Adrenal gland (tissue), 12 donors: ENCODE results near the gene HDGF. TPM values are rescaled to one million over a fixed set of nuclear protein-coding genes. Genes with fewer than 3 reads are reported as not detected.

Source experiments
- DNase-seq, 7 donors: peaks; one replicate each; pipeline ENCODE4 v3.0.0-alpha.2; 2019 to 2020
- H3K27ac ChIP-seq, 5 donors: fragments of 200-600 bp; sonication (generic) in 4 of 5; 1 replicate in 3 of 5; 2 replicates in 2 of 5; pipeline versions ENCODE4 v1.5.1 to v1.8.0; 2016 to 2020; ENCODE audit warnings: mild to moderate bottlenecking in 1 of 5
- H3K27me3 ChIP-seq: fragments of 200-600 bp; 2 replicates; pipeline ENCODE4 v1.8.0; 2021
- H3K36me3 ChIP-seq, 2 donors: fragments of 200-600 bp; replicated peaks in 1 of 2; 1 replicate in 1 of 2; 2 replicates in 1 of 2; pipeline versions ENCODE4 v1.5.1 to v1.8.0; 2018 to 2022
- H3K4me1 ChIP-seq, 2 donors: fragments of 200-600 bp; replicated peaks in 1 of 2; 1 replicate in 1 of 2; 2 replicates in 1 of 2; pipeline versions ENCODE4 v1.5.1 to v1.8.0; 2018 to 2021
- H3K4me3 ChIP-seq, 4 donors: fragments of 200-600 bp; sonication (generic) in 3 of 4; one replicate each; pipeline ENCODE4 v1.5.1; 2016 to 2018
- H3K9me3 ChIP-seq, 3 donors: fragments of 200-600 bp; sonication (generic) in 1 of 3; replicated peaks in 1 of 3; 1 replicate in 2 of 3; 2 replicates in 1 of 3; pipeline versions ENCODE4 v1.5.1 to v1.8.0; 2016 to 2021
- CTCF ChIP-seq, 6 experiments: fragments of 450-650 bp in 4 of 6; fragments of 200-600 bp in 2 of 6; sonication (generic) in 1 of 6; IDR thresholded peaks; 1 replicate in 5 of 6; 2 replicates in 1 of 6; pipeline versions ENCODE4 v1.5.1 to v1.8.0; 2016 to 2021; ENCODE audit warnings: antibody characterized with exemption in 6 of 6, mild to moderate bottlenecking in 2 of 6, moderate library complexity in 1 of 6
- POLR2A ChIP-seq, 2 donors: fragments of 450-650 bp; IDR thresholded peaks; one replicate each; pipeline ENCODE4 v1.6.1; 2017; ENCODE audit warnings: antibody characterized with exemption in 2 of 2, mild to moderate bottlenecking in 2 of 2, moderate library complexity in 1 of 2
- WGBS, 4 donors: extraction: QIAGEN DNeasy Blood & Tissue Kit in 2 of 4; methylation state at CpG; one replicate each; pipeline versions ENCODE4 v1.1.5 to v1.1.7; 2013 to 2017; 5-methylcytosine and 5-hydroxymethylcytosine counted together
- intact Hi-C, 2 donors: fragments of 100-400 bp; cut with DNase I; formaldehyde crosslinking; loops; one replicate each; pipeline versions ENCODE4 v1.14.1 to v1.15.0; 2022 to 2023
- polyA plus RNA-seq, 3 donors: library from polyadenylated mRNA; stranded (reverse); fragments of 200-250 nt in 2 of 3; fragments of 350-450 nt in 1 of 3; fragmentation: Illumina TruSeq in 1 of 3; extraction: RNeasy Lipid Tissue Mini Kit (QIAGEN cat#74804) in 1 of 3; gene quantifications; one replicate each; pipeline ENCODE4 v1.2.3, GENCODE V29; 2013 to 2014
- total RNA-seq, 9 donors: library from RNA; depleted of rRNA in 4 of 9; stranded (reverse); fragments of >200 nt in 4 of 9; fragments of 120-200 nt in 1 of 9; fragmentation: NEBNext Ultra II Directional in 1 of 9; extraction: Animal tissue kit (Norgen Biotek cat#: 25700) in 1 of 9; gene quantifications; one replicate each; pipeline versions ENCODE4 v1.1.0 to v1.2.4, GENCODE V29; 2013 to 2023
- donor health status: healthy with polysubstance abuse.
- donor health status: Bipolar disorder and iron deficiency.
- donor health status: DM: yes; HTN: yes; CAD: no.
- donor health status: DM: no; HTN: no; CAD: no.
- donor health status: DM: no; HTN: no; CAD: no.
- donor health status: DM: yes; HTN: yes; CAD: no.

The HDGF gene
- total and polyA plus RNA-seq, 12 donors, result 62.0 to 199 (median 141) TPM

- Histone ChIP-seq H3K27ac (no peak overlapping the region), H3K36me3 (no peaks in the 10 kb centered on the region), H3K27me3 (no peaks in the 10 kb centered on the region), H3K4me1 (peaks cover 23 to 26% of the 10 kb centered on the region in 2 donors), H3K4me3 (no peak overlapping the region), H3K9me3 (no peaks in the 10 kb centered on the region)
- 76 to 90% (median 83%) methylated on average over 2 to 4 of the region's 4 CpGs for WGBS, 4 donors
- intact Hi-C loops, result no loop called here
- DNase-seq, result no peak
- TF ChIP-seq POLR2A (IDR thresholded peaks at IDR 0.05), result no peak
- TF ChIP-seq CTCF (IDR thresholded peaks at IDR 0.05), result no peak
Measured at GRCh38 chr1:156703336-156703735, 48.1 kb downstream of the HDGF start.

- intact Hi-C loops, result no loop called here
- Histone ChIP-seq H3K4me1 (peaks cover 13 to 14% of the 10 kb centered on the region in 2 donors), H3K9me3 (no peaks in the 10 kb centered on the region), H3K4me3 (no peak overlapping the region), H3K36me3 (no peaks in the 10 kb centered on the region), H3K27me3 (no peaks in the 10 kb centered on the region), H3K27ac (no peak overlapping the region)
- 80 to 89% (median 86%) methylated on average over 6 to 8 of the region's 8 CpGs for WGBS, 4 donors
- no peak for TF ChIP-seq POLR2A (IDR thresholded peaks at IDR 0.05)
- TF ChIP-seq CTCF (IDR thresholded peaks at IDR 0.05), result no peak
- no peak for DNase-seq
Measured at GRCh38 chr1:156700736-156701531, 50.5 kb downstream of the HDGF start.

- 12 to 40% (median 25%) methylated on average over 1 of the region's 1 CpG; no CpG with 5 or more reads in 1 of the 4 donors for WGBS, 4 donors
- Histone ChIP-seq H3K36me3 (no peaks in the 10 kb centered on the region), H3K27me3 (no peaks in the 10 kb centered on the region), H3K27ac (no peak overlapping the region), H3K9me3 (no peaks in the 10 kb centered on the region), H3K4me3 (no peak overlapping the region), H3K4me1 (no peaks in the 10 kb centered on the region)
- DNase-seq, result no peak
- TF ChIP-seq CTCF (IDR thresholded peaks at IDR 0.05) (no peak), POLR2A (IDR thresholded peaks at IDR 0.05) (no peak)
- intact Hi-C loops, result loop anchor here in 1 of 2 donors (10.0 kb wide), 1 partner anchor 166 kb away; the partner anchor contains the start of gene NTRK1
Measured at GRCh38 chr1:156698995-156699394, 52.5 kb downstream of the HDGF start.

GRCh38 chr1:156697481-156697880, 54.0 kb downstream of the HDGF start:
- TF ChIP-seq CTCF (IDR thresholded peaks at IDR 0.05), result no peak
- TF ChIP-seq POLR2A (IDR thresholded peaks at IDR 0.05), result no peak

More at GRCh38 chr1:156697481-156697880, 54.0 kb downstream of the HDGF start:
- no peak overlapping the region for H3K27ac ChIP-seq
- no peak for DNase-seq
- intact Hi-C loops, result loop anchor here in 1 of 2 donors (10.0 kb wide), 1 partner anchor 167 kb away; the partner anchor contains the start of gene NTRK1
- WGBS, 4 donors, result 76 to 78% (median 77%) methylated on average over 8 of the region's 8 CpGs
- H3K27me3 ChIP-seq, result no peaks in the 10 kb centered on the region
- no peak overlapping the region for H3K4me3 ChIP-seq
- H3K36me3 ChIP-seq, result no peaks in the 10 kb centered on the region
- H3K9me3 ChIP-seq, result no peaks in the 10 kb centered on the region
- no peaks in the 10 kb centered on the region for H3K4me1 ChIP-seq
